ENCODE results near the gene RUBCNL. TPM values are rescaled to one million over a fixed set of nuclear protein-coding genes. Genes with fewer than 3 reads are reported as not detected.
"Not testable (repeated sequence)": the region's sequence is repeated elsewhere in the genome, so short reads cannot be mapped to it uniquely, and the experiment has no call there.

RUBCNL gene
- total RNA-seq, 1 donor from 2014 or later = 3.2 TPM

- H3K36me3 Mint-ChIP-seq = no peaks in the 10 kb centered on the region
- H3K9me3 Mint-ChIP-seq = no peaks in the 10 kb centered on the region
- peaks cover 7% of the 10 kb centered on the region for H3K27me3 Mint-ChIP-seq (ENCODE audit: low read depth)
- TF ChIP-seq CTCF (IDR thresholded peaks at IDR 0.05; ENCODE audit: unreplicated experiment) = no peak
- no peaks in the 10 kb centered on the region for H3K4me1 Mint-ChIP-seq
- DNase-seq (ENCODE audit: low spot score in 2 of 2, unreplicated experiment in 2 of 2) = no peak
- no peak overlapping the region for H3K27ac Mint-ChIP-seq
- no peak overlapping the region for H3K4me3 Mint-ChIP-seq
These were observed 6.8 kb downstream of the RUBCNL start for GRCh38 chr13:46380242-46380641.

GRCh38 chr13:46379611-46380010 lies 7.4 kb downstream of the RUBCNL start:
- Mint-ChIP-seq H3K4me3 (no peak overlapping the region), H3K9me3 (no peaks in the 10 kb centered on the region), H3K4me1 (no peaks in the 10 kb centered on the region), H3K27me3 (ENCODE audit: low read depth) (peaks cover 1% of the 10 kb centered on the region), H3K27ac (no peak overlapping the region), H3K36me3 (no peaks in the 10 kb centered on the region)
- no peak for DNase-seq (ENCODE audit: low spot score in 2 of 2, unreplicated experiment in 2 of 2)
- TF ChIP-seq CTCF (IDR thresholded peaks at IDR 0.05; ENCODE audit: unreplicated experiment) = no peak

- no peak overlapping the region for H3K4me3 Mint-ChIP-seq
- TF ChIP-seq CTCF (IDR thresholded peaks at IDR 0.05; ENCODE audit: unreplicated experiment) = no peak
- no peaks in the 10 kb centered on the region for H3K27me3 Mint-ChIP-seq (ENCODE audit: low read depth)
- no peak overlapping the region for H3K27ac Mint-ChIP-seq
- peaks cover 4% of the 10 kb centered on the region for H3K4me1 Mint-ChIP-seq
- no peaks in the 10 kb centered on the region for H3K36me3 Mint-ChIP-seq
- H3K9me3 Mint-ChIP-seq = no peaks in the 10 kb centered on the region
- no peak for DNase-seq (ENCODE audit: low spot score in 2 of 2, unreplicated experiment in 2 of 2)
These were observed 8.6 kb downstream of the RUBCNL start for GRCh38 chr13:46378411-46378810.

- no peaks in the 10 kb centered on the region for H3K9me3 Mint-ChIP-seq
- peaks cover 4% of the 10 kb centered on the region for H3K4me1 Mint-ChIP-seq
- H3K27ac Mint-ChIP-seq = no peak overlapping the region
- no peaks in the 10 kb centered on the region for H3K36me3 Mint-ChIP-seq
- no peaks in the 10 kb centered on the region for H3K27me3 Mint-ChIP-seq (ENCODE audit: low read depth)
- no peak overlapping the region for H3K4me3 Mint-ChIP-seq
- no peak for TF ChIP-seq CTCF (IDR thresholded peaks at IDR 0.05; ENCODE audit: unreplicated experiment)
- no peak for DNase-seq (ENCODE audit: low spot score in 2 of 2, unreplicated experiment in 2 of 2)
These were observed 9.5 kb downstream of the RUBCNL start for GRCh38 chr13:46377554-46377953.

GRCh38 chr13:46374710-46375109 lies 12.3 kb downstream of the RUBCNL start:
- TF ChIP-seq CTCF (IDR thresholded peaks at IDR 0.05; ENCODE audit: unreplicated experiment) = no peak
- DNase-seq (ENCODE audit: low spot score in 2 of 2, unreplicated experiment in 2 of 2) = no peak
- Mint-ChIP-seq H3K36me3 (no peaks in the 10 kb centered on the region), H3K4me1 (peaks cover 10% of the 10 kb centered on the region), H3K27ac (no peak overlapping the region), H3K4me3 (no peak overlapping the region), H3K27me3 (ENCODE audit: low read depth) (no peaks in the 10 kb centered on the region), H3K9me3 (no peaks in the 10 kb centered on the region)

GRCh38 chr13:46373623-46374022 lies 13.4 kb downstream of the RUBCNL start:
- no peaks in the 10 kb centered on the region for H3K9me3 Mint-ChIP-seq
- TF ChIP-seq CTCF (IDR thresholded peaks at IDR 0.05; ENCODE audit: unreplicated experiment) = no peak

GRCh38 chr13:46372938-46373337 lies 14.1 kb downstream of the RUBCNL start:
- H3K9me3 Mint-ChIP-seq; H3K27ac Mint-ChIP-seq; H3K36me3 Mint-ChIP-seq; DNase-seq (ENCODE audit: low spot score in 2 of 2, unreplicated experiment in 2 of 2); H3K4me3 Mint-ChIP-seq; H3K27me3 Mint-ChIP-seq (ENCODE audit: low read depth): not testable (repeated sequence)
- H3K4me1 Mint-ChIP-seq = peaks cover 14% of the 10 kb centered on the region

More at GRCh38 chr13:46373623-46374022, 13.4 kb downstream of the RUBCNL start:
- H3K27ac Mint-ChIP-seq = no peak overlapping the region
- H3K4me1 Mint-ChIP-seq = peaks cover 14% of the 10 kb centered on the region
- H3K27me3 Mint-ChIP-seq (ENCODE audit: low read depth) = no peaks in the 10 kb centered on the region
- DNase-seq (ENCODE audit: low spot score in 2 of 2, unreplicated experiment in 2 of 2) = no peak
- H3K36me3 Mint-ChIP-seq = no peaks in the 10 kb centered on the region
- H3K4me3 Mint-ChIP-seq = no peak overlapping the region
